NCI-H510A treated with DMSO at 0.1 percent for 48 hours (cell line): ENCODE measurements around the gene PROCA1.
"Not testable (repeated sequence)": the region's sequence is repeated elsewhere in the genome, so short reads cannot be mapped to it uniquely, and the experiment has no call there.

Source experiments
- DNase-seq: peaks from one replicate; lab custom pipeline; 2025; lab: John Stamatoyannopoulos, UW

Gene PROCA1

DNA sequence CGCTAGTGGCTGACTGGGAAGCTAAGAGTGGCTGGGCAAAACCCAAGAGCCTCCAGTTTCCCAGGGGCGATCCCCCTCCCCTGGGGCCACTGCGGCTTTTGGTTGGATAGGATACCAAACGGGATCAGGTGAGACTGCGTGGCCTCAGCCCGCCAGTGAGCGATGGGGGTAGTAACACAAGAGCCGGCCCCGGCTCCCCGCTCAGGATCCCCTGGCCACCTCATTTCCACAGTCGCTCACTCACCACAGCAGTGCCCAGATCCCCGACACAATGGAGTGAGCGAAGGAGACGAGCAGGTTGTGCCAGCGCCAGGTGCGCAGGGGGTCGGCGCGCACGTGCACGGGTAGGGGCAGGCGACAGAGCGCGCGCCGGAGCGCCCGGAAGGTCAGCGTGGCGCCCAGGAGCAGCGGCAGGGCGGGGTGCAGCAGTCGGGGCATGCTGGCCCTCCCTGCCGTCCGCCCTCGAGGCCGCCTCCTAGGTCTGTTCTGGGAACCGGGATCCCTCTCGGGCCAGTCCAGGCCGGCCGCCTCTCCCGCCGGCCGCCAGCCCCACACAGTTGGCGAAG lies 14.1 kb upstream of the PROCA1 start:
- peak; percentile 86 for DNase-seq

DNA sequence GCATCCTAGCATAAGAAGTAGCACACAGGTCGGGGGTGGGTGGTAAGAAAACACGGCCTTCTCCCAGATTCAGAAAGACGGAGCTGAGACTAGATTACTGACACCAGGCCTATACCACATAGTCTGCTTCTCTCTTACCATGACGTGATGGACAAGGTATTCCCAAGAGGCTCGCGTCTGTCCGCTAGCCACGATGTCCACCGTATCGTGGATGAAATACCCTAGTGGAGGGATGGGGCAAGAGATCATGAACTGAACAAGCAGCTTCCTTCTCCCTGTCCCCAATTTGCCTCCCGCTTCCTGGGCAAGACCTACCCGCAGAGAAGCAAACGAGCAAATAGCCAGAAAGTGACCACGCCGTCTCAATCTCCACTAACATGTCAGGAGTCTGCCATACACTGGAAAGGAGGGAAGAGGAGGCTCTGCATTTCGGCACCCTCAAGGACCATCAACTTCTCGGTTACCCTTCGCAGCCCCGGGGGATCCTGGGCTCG lies 13.5 kb upstream of the PROCA1 start:
- DNase-seq: peak; percentile 86

DNA sequence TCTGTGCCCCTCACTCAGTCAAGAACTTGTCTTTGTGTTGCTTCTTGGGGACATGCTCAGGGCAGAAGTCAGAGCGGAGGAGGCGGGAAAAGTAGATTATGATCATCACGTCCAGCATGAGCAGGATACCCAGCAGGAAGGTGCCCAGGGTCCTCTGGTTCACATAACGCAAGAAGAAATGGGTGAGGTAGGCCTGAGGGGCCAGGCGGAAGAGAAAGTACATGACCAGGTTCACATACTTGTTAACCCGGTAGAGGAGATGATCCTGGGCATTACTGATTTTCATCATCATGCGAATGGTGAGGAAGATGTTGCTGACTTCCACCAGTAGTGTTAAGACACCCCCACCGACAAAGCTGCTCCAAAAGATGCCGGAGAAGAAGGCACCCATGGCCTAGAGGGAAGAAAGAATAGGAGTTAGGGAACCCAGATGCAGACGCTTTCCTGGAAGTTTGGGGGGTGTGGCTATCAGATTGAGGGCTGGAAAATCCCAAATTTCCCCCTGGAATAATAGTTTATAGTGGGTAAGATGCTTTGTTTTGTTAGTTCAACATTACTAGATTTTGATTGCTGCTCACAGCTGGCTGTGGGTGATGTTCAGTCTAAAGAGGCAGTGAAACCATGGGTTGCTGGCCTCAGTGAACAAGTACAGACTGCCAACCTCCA lies 12.9 kb upstream of the PROCA1 start:
- no peak for DNase-seq

DNA sequence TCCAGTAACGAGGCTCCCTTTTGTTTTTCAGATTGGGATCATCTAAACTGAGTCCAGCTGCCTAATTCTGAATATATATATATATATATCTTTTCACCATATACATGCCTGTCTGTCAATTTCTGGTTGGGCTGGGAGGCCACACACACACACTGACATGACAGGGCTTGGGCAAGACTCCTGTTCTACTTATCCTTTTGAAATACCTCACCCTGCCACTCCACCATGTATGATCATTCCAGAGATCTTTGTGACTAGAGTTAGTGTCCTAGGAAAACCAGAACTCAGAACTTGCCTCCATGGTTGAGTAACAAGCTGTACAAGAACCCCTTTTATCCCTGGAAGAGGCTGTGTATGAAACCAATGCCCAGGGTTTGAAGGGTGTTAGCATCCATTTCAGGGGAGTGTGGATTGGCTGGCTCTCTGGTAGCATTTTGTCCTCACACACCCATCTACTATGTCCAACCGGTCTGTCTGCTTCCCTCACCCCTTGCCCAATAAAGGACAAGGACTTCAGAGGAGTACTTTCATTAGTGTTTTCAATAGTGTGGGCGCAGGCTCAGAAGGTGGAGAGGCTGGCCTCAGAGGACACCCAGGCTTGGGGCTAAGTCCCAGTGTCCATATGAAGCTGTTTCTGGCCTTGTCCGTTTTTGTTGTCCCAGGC lies 12.3 kb upstream of the PROCA1 start:
- DNase-seq: not testable (repeated sequence)

DNA sequence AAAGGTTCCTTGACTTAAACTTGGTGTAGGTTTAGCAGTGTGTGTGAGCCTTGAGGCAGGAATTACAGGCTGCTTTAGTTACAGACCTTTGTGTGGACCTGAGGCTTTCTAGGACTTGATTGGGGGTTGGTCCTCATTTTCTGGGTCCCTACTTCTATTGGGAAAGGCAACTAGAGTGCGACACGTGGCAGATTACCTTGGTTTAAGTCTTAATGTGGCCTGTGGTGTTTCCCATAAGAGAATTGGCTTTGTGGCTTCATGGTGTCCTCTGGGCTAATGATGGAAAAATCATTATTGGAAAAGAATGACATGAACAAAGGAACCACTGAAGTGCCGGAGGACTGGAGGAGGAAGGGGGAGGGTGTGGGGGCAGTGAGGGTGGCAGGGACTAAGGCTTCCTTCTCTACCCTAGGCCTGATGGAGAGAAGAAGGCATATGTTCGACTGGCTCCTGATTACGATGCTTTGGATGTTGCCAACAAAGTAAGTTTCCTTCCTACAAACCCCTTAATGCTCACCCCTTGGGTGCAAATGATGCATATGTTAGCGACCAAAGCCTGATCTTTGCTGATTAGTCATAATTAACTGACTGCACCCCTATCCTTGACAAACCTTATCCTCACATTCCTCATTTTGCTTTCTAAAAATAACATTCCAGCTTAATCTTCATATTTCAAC lies 11.6 kb upstream of the PROCA1 start:
- DNase-seq: no peak

DNA sequence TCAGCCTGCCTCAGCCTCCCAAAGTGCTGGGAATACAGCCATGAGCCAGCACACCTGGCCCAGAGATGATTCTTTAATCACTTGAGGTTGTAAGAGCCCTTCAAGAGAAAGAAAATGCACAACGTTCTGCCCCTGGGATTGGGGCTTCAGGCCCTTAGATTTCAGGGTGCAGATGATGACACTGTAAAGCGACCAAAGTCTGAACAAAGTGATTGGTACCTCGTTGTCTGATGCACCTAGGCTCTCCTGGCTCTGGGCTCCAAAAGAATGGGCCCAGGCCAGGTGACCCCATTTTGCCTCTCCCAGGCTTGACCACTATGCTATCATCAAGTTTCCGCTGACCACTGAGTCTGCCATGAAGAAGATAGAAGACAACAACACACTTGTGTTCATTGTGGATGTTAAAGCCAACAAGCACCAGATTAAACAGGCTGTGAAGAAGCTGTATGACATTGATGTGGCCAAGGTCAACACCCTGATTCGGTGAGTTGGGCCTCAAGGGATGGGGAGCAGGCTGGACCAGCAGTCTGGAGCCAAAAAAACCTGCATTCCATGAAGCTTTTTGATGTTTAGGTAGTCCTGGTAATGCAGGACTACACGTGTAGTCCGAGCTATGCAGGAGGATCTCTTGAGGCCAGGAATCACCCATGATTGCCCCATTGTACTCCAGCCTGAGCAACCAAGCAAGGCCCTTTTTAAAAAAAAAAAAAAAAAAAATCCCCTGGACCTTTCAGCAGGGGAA lies 10.9 kb upstream of the PROCA1 start:
- no peak for DNase-seq

DNA sequence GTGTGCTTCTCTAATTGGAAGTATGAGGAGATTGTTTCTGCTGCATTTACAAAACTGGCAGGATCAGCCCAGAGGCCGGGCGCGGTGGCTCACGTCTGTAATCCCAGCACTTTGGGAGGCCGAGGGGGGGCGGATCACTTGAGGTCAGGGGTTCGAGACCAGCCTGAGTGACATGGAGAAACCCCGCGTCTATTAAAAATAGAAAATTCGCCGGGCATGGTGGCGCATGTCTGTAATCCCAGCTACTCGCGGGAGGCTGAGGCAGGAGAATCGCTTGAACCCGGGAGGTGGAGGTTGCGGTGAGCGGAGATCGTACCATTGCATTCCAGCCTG lies 9.3 kb upstream of the PROCA1 start:
- DNase-seq: not testable (repeated sequence)

DNA sequence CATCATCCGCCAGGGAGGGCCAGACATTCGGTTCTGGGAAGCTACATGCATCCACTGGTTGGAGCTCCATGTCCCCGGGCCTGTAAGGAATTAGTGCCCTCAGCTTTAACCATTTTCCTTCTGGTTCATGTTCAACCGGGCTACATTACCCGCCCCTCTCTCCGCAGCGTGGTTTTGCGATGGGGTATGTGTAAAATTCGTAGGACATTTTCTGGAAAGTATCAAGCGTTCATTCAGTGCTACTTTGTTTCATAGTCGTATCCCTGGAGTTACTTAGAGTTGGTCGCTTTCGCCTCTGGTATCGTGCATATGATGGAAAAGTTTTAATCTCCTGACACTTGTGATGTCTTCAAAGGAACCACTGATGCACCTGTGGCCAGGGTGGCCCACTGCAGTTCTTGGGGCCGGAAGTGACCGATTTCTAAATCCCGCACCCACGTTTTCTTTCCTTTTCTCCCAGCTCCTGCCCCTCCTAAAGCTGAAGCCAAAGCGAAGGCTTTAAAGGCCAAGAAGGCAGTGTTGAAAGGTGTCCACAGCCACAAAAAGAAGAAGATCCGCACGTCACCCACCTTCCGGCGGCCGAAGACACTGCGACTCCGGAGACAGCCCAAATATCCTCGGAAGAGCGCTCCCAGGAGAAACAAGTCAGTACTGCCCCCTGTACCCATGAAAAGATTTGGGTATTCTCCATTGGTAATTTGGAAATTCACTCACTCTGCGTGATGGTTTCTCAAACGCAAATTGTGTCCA lies 8.7 kb upstream of the PROCA1 start:
- DNase-seq: no peak

DNA sequence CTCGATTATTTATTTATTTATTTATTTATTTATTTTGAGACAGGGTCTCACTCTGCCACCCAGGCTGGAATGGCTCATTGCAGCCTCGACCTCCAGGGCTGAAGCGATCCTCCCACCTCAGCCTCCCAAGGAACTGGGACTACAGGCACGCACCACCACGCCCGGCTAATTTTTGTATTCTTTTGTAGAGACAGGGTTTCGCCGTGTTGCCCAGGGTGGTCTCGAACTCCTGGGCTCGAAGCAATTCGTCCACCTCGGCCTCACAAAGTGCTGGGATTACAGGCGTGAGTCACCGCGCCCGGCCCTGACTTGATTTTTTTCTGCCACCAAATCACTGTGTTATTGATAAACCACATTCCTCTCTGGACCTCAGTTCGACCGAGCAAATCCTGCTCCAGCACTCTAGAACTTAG lies 7.3 kb upstream of the PROCA1 start:
- DNase-seq: no peak

DNA sequence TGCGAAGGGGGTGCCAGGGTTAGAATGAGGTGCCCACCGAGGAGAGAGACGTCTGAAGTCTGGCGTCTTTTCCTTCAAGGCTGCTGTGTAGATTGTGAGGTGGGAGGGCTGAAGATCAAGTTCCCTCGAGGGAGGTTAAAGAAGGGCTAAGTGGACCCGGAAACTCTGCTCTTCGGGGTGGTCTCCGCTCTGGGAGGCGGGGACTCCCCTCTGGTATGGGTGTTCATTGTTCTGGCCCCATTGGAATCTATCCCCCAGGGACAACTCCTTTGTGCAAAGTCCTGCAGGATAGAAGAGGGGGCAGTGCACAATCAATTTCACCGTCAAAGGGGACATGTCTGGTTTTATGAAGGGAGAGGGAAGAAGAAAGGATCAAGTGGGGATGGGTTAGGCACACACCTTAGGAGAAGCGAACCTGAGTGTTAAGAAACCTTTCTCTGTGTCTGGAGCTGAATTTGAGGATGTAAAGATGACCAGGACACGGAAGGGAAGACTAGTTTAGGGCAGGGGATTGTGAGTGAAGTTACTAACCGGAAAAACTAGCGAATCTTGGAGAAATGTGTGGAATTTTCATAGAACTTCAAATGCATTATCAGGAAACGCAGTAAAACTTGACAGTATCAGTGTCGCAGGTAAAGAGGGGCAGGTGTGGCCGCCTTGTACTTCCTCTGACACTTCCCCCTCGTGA lies 6.8 kb upstream of the PROCA1 start:
- no peak for DNase-seq

DNA sequence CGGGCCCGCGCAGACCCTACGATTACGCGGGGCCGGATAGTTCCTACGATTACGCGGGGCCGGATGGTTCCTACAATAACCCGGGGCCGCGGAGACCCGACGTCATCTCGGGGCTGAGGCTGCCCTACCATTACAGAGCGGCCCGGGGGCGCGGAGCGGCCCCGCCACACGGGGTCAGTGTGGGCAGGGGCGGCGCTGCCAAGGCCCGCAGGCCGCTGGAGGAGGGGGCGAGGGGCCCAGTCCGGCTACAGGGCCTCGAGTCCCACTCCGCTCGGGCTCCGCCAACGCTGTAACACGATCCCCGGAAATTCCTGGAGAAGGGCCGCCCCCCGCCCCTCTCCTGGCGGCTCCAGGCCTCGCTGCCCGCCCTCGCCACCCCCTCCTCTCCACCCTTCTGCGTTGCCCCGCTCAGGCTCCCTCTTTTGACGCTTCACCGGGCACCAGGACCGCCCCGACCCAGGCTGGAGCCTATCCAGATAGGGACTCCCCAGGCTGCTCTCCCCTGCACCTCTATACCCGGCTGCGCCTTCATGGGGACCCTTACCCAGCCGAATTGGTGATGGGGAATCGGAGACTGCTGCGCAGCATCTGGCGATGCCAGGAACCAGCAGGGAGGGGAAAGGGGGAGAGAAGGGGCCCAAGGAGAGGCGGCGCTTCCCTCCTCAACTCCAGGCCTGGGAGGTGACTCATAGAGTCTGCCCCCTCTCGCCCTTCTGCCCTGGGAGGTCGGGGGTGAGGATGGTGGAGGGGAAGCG lies 6.1 kb upstream of the PROCA1 start, which contains the start of gene RAB34:
TSS of gene RAB34 (minus strand) at position 291 of the 755 bp plus-strand sequence. CDS start 602 bp downstream, outside the sequence.
- DNase-seq: peak; percentile 96

DNA sequence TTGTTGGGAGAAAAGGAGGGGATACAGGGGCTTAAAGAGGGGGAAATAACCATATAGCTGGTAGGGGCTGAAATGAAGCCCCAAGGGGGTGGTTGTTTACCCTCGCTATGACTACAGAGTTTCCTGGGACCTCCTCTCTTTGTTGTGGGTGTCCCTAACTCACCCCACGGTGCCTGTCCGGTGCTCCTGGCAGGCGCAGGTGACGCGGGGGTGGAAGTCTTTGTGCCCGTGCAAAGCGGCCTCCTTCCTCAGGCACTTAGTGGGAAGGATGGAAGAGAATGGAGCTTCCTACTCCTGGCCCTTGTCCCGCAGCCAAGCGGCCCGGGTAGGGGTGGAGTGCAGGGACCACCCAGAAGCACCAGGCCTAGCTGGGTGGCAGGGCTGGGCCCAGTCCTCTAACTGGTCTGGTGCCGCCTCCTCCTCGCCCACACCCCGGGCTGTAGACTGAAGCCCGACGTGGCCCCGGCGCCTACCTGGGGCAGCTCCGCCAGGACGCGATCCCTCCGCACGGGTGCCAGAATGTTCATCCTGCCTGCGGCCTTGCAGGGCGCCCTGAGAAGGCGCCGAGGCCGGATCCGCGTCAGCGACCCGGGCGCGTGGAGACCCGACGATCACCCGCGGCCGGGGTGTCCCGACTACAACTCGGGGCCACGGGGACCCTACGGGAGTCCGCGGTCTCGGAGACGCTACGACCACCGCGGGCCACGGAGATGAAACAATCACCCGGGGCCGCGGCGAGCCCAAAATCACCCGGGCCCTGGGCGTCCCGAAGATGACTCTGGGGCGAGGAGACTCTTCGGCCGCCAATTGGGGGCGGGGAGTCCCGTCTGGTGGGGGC lies 5.3 kb upstream of the PROCA1 start:
- peak; percentile 34 for DNase-seq

DNA sequence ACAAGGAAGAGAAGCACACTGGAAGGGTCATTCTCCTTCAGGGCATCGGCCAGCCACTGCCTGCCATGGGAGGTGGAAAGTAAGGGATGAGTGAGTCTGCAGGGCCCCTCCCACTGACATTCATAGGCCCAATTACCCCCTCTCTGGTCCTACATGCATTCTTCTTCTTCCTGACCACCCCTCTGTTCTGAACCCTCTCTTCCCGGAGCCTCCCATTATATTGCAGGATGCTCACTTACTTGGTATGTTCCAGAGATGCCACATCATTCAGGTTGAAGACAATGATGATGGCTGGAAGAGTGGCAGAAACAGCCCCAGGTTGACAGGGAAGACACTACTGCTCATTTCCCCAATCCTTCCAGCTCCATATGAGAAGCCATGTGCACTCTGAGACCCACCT lies 3.5 kb upstream of the PROCA1 start:
- DNase-seq: no peak

DNA sequence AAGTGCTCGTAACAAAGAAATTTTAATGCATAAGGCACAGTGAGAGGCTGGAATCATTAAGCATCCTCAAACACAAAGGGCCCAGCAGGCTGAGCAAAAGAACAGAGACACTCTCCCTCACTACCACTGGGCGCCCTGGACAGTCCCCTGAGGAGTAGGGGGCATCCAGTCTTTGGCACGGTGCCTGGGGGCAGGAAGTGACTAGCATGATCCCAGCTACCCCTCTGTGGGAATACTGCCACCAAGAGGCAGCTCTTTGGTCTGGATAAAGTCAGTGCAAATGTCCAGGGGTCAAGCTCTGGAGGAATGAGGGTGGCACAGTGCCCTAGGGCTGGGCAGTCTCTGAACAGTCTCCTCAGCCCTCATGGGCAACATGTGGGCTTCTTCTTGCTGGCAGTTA lies 2.6 kb upstream of the PROCA1 start:
- DNase-seq: no peak

DNA sequence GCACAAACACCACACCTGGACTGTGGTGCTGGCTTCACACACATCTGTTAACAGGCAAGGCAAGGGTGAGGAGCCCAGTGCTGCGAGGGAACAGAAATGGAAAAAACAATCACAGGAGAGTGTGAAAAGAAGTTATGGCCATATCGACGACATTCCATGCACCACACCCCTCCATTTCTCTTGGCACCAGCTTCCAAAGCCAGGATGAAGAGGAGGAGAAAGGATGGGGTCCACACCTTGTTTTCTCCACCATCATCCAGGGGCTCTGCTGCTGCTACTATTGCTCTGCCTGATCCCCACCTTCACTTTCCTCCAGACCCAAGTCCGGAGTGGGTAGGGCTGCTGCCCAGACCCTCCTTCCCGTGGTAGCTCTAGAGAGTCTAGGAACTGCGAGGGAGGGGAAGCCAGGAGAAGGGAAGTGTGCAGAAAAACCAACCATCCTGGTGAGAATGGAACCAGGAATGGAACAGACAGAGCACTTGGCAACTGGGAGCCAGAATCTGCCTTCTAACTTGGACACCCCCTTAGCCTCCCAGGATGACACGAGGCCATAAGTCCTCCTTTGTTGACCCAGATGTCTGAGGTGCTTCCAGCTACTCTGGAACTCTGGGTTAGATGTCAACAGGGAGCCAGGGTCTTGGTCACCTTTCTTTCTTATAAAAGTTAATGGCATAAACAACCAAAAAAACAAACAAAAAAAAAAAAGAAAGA lies 1.2 kb upstream of the PROCA1 start:
- DNase-seq: no peak

DNA sequence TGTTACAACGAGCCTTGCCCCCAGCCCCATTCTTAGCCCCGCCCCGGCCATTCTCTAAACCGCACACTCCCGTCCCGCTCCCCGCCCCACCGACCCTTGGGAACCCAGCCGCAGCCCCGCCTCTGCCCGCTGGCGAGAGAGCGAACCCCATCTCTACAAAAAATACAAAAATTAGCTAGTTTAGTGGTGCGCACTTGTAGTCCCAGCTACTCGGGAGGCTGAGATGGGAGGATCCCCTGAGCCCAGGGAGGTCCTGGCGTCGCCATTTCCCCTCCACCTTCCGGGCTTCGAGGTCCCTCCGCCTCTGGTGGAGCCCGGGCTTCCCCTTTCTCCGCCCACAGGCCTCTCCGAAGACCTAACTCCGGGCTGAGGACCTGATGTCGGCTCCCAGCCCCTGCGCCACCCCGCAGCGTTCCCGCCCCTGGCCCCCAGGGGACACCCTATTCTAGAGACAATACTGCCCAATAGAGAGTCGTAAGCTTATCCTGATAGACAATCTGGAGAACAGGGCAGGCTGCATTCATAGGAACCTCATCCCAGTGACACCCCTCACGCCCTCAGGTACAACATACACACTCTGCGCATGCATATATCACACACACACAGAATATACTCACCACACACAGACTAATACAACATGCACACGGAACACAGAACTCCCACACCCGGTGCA lies 480 bp upstream of the PROCA1 start:
- DNase-seq: no peak

DNA sequence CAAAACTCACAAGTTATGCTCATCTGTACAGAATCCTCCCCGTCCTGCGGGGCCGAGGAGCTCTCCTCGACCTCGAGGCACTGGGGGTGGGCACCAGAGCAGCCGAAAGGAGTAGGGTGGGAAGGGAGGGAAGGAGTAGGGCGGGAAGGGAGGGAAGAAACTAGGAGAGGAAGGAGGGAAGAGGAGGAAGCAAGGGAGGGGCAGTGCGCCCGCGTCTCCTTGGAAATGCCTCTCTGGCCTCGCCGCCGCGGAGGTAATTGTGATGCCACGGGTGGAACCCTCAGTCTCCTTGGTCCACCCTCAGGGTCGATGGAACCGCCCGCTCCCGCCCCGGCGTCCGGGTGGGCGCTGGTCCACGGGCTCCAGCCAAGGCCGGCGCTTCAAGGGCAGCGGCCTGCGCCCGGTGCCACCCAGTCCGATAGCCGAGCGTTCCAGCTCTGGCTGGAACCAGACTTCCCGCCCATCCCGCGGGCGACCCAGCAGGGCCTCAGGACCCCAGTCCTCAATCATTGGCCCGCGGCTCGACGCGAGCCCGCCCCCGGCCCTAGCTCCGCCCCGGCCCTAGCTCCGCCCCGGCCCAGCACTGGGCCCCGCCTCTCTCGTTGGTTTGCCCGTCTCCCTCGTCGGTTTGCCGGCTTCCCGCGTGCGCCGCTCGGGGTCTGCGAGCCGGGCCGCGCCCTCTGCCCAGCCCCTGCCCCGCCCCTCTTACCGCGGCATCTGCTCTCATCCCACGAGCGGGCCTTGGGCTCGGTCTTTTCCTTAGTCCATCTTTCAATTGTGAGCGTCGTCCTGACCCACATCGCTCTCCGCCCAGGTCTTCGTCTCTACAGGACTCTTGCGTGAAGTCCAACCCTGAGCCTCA lies 596 bp downstream of the PROCA1 start:
- DNase-seq: peak; percentile 92
